HepG2 (cell line): Measurements from ENCODE around the gene CMTM3. TPM values are rescaled to one million over a fixed set of nuclear protein-coding genes. Genes with fewer than 3 reads are reported as not detected.
A peak's percentile ranks its signal among the peaks of the same experiment; 100 is the strongest.

Source experiments
- ATAC-seq: fragments of 200-7000 bp; cut with Tn5 transposase; 3 replicates; pipeline ENCODE4 v1.9.1; 2020; ENCODE audit warnings: mild to moderate bottlenecking, moderate library complexity
- BruUV-seq: library from RNA; stranded (reverse); fragments of 400-500 nt; replicated peaks from 2 replicates; lab custom pipeline; 2021; lab: Mats Ljungman, UMichigan
- CTCF ChIA-PET: fragments of 300-600 bp; formaldehyde crosslinking; extraction: SDS; loops from one replicate; lab custom pipeline; 2021; ENCODE audit warnings: low total read pairs, inconsistent platforms, low intra/inter-chr PET ratio; lab: Yijun Ruan, JAX
- POLR2A ChIA-PET: fragments of 350-600 bp; sonication (Branson Sonifier 250); formaldehyde crosslinking; loops from one replicate; lab custom pipeline; 2020; ENCODE audit warnings: antibody characterized with exemption, inconsistent platforms; lab: Yijun Ruan, JAX
- DNase-seq: peaks from one replicate; pipeline ENCODE4 v3.0.0-alpha.2; 2015; ENCODE audit warnings: low spot score
- FAIRE-seq: peaks from 3 replicates; lab custom pipeline; 2011; peaks lifted over from hg19 to GRCh38; lab: Jason Lieb, UNC
- H2AFZ ChIP-seq: one replicate; pipeline ENCODE4 v1.6.1; 2011; ENCODE audit warnings: low read length, inconsistent platforms
- H3K27ac ChIP-seq: fragments of 300-600 bp; 3 replicates; pipeline ENCODE4 v1.8.0; 2011; ENCODE audit warnings: mixed run types, mild to moderate bottlenecking, mixed read lengths, low read length, inconsistent platforms; ENCODE audit not compliant: insufficient read depth; ENCODE audit errors: extremely low read length
- H3K27me3 ChIP-seq, 2 experiments: fragments of 200-600 bp in 1 of 2; 2 replicates in 1 of 2; 3 replicates in 1 of 2; pipeline versions ENCODE4 v1.6.0 to v1.8.0; 2011; ENCODE audit warnings: low read length in 2 of 2, mild to moderate bottlenecking in 2 of 2, moderate library complexity in 2 of 2, inconsistent platforms in 1 of 2; ENCODE audit not compliant: insufficient read depth in 2 of 2, control insufficient read depth in 1 of 2
- H3K36me3 ChIP-seq, 2 experiments: fragments of 200-600 bp in 1 of 2; replicated peaks in 1 of 2; 2 replicates in 1 of 2; 3 replicates in 1 of 2; pipeline versions ENCODE4 v1.5.1 to v1.8.0; 2011; ENCODE audit warnings: low read length in 2 of 2, inconsistent platforms in 1 of 2; ENCODE audit not compliant: insufficient read depth in 2 of 2, control insufficient read depth in 1 of 2
- H3K4me1 ChIP-seq: 2 replicates; pipeline ENCODE4 v1.5.1; 2012; ENCODE audit warnings: low read length, inconsistent platforms; ENCODE audit not compliant: insufficient read depth
- H3K4me2 ChIP-seq: 2 replicates; pipeline ENCODE4 v1.6.0; 2011; ENCODE audit warnings: low read depth, low read length, inconsistent platforms
- H3K4me3 ChIP-seq, 3 experiments: fragments of 200-600 bp in 1 of 3; sonication (generic), shearing (Covaris generic) in 1 of 3; replicated peaks in 1 of 3; 2 replicates each; pipeline ENCODE4 v1.5.1; 2011 to 2016; ENCODE audit warnings: low read length in 3 of 3, inconsistent platforms in 2 of 3, low read depth in 2 of 3, mild to moderate bottlenecking in 2 of 3, control low read depth in 1 of 3, mixed read lengths in 1 of 3; ENCODE audit not compliant: insufficient read depth in 1 of 3
- H3K79me2 ChIP-seq: one replicate; pipeline ENCODE4 v1.6.1; 2011; ENCODE audit warnings: low read length, inconsistent platforms; ENCODE audit not compliant: insufficient read depth
- H3K9ac ChIP-seq: 2 replicates; pipeline ENCODE4 v1.6.0; 2011; ENCODE audit warnings: mild to moderate bottlenecking, low read depth, low read length, inconsistent platforms; ENCODE audit not compliant: insufficient read depth
- H3K9me3 ChIP-seq: 2 replicates; pipeline ENCODE4 v1.5.1; 2012; ENCODE audit warnings: mild to moderate bottlenecking, low read length
- H4K20me1 ChIP-seq: 2 replicates; pipeline ENCODE4 v1.6.0; 2011; ENCODE audit warnings: inconsistent platforms, mild to moderate bottlenecking, low read length, moderate library complexity; ENCODE audit not compliant: insufficient read depth
- GLMP ChIP-seq: sonication (generic); formaldehyde crosslinking; IDR thresholded peaks from 2 replicates; pipeline ENCODE4 v1.9.0; 2021; ENCODE audit warnings: missing genetic modification reagents, mild to moderate bottlenecking, borderline replicate concordance
- HDAC2 ChIP-seq: sonication (generic); formaldehyde crosslinking; IDR thresholded peaks from 2 replicates; pipeline ENCODE4 v1.4.0; 2020; ENCODE audit warnings: missing genetic modification reagents
- MAF1 ChIP-seq: sonication (generic); formaldehyde crosslinking; IDR thresholded peaks from 2 replicates; pipeline ENCODE4 v1.5.0; 2020; ENCODE audit warnings: missing genetic modification reagents, borderline replicate concordance
- MAX ChIP-seq: IDR thresholded peaks from 2 replicates; pipeline ENCODE4 v1.6.1; 2012; ENCODE audit warnings: inconsistent platforms
- NPAS2 ChIP-seq: sonication (generic); formaldehyde crosslinking; IDR thresholded peaks from 2 replicates; pipeline ENCODE4 v1.8.0; 2022; ENCODE audit warnings: mild to moderate bottlenecking, missing genetic modification reagents, borderline replicate concordance
- RFX1 ChIP-seq: fragments of 450-650 bp; IDR thresholded peaks from 2 replicates; pipeline ENCODE4 v1.6.1; 2017
- TEAD3 ChIP-seq: optimal IDR thresholded peaks from 2 replicates; pipeline ENCODE3; 2016; ENCODE audit warnings: borderline replicate concordance
- ZFP1 ChIP-seq: IDR thresholded peaks from 2 replicates; pipeline ENCODE4 v1.6.1; 2016
- ZNF687 ChIP-seq: sonication (generic); formaldehyde crosslinking; IDR thresholded peaks from 2 replicates; pipeline ENCODE4 v1.5.1; 2020; ENCODE audit warnings: mild to moderate bottlenecking, missing genetic modification reagents, moderate library complexity
- ZNF724P ChIP-seq: sonication (generic); formaldehyde crosslinking; IDR thresholded peaks from 2 replicates; pipeline ENCODE4 v1.8.0; 2022; ENCODE audit warnings: missing genetic modification reagents, borderline replicate concordance
- ZNF784 ChIP-seq: sonication (generic); formaldehyde crosslinking; IDR thresholded peaks from 2 replicates; pipeline ENCODE4 v1.5.1; 2020; ENCODE audit warnings: missing genetic modification reagents, mild to moderate bottlenecking, borderline replicate concordance
- ZSCAN30 ChIP-seq: sonication (generic); formaldehyde crosslinking; IDR thresholded peaks from 2 replicates; pipeline ENCODE4 v1.5.0; 2020; ENCODE audit warnings: mild to moderate bottlenecking, missing genetic modification reagents
- WGBS: methylation state at CpG from one replicate; pipeline ENCODE4 v1.1.6; 2017; ENCODE audit warnings: low lambda C conversion rate; 5-methylcytosine and 5-hydroxymethylcytosine counted together
- in situ Hi-C: cut with HindIII; loops from 2 replicates; pipeline ENCODE4 v1.10.0; 2017; ENCODE audit warnings: low pct_unique_long_range_greater_than_20kb; ENCODE audit not compliant: extremely low pct_ligation_motif_present
- intact Hi-C: fragments of 100-400 bp; cut with micrococcal nuclease; formaldehyde crosslinking; loops from one replicate; pipeline ENCODE4 v1.10.0; 2022; ENCODE audit not compliant: unreplicated experiment
- polyA plus RNA-seq, 8 experiments: library from polyadenylated mRNA; depleted of rRNA in 3 of 8; stranded (reverse) in 7 of 8; unstranded in 1 of 8; fragments of >200 nt; fragmentation: Illumina TruSeq in 4 of 8; extraction: Trizol in 4 of 8; gene quantifications; 2 replicates each; pipeline versions ENCODE4 v1.2.1 to v1.2.3, GENCODE V29; 2011 to 2016; ENCODE audit warnings: low read depth in 4 of 8, missing spikeins in 1 of 8, mixed read lengths in 1 of 8; ENCODE audit not compliant: insufficient read depth in 1 of 8
- total RNA-seq, 5 experiments: library from RNA; depleted of rRNA; stranded (reverse); fragments of >200 nt; fragmentation: Illumina TruSeq; extraction: Trizol; gene quantifications; 2 replicates each; pipeline ENCODE4 v1.2.3, GENCODE V29; 2016; ENCODE audit warnings: low read depth in 1 of 5

Gene CMTM3
- total and polyA plus RNA-seq, 2 of the 13 experiments (the other 11 are each of a cell fraction or from before 2014, with no cell fraction given): 29.2 to 48.7 TPM

GRCh38 chr16:66600477-66600876, 4.0 kb upstream of the CMTM3 start:
- peaks cover under 1% of the 10 kb centered on the region for H3K79me2 ChIP-seq
- ChIA-PET CTCF (no interaction called here), POLR2A (no interaction called here)
- in situ Hi-C loops: no loop called here
- H3K9me3 ChIP-seq: no peaks in the 10 kb centered on the region
- no peak for DNase-seq
- H4K20me1 ChIP-seq: no peaks in the 10 kb centered on the region
- H2AFZ ChIP-seq: no peak overlapping the region
- TF ChIP-seq ZFP1 (CRISPR knock-in tag) (no peak), NPAS2 (no peak), HDAC2 (CRISPR knock-in tag) (no peak), GLMP (CRISPR knock-in tag) (no peak), ZNF784 (CRISPR knock-in tag) (no peak)
- TF ChIP-seq, all 625 proteins: peak for 0
- no peak overlapping the region for H3K4me3 ChIP-seq
- H3K9ac ChIP-seq: no peak overlapping the region
- intact Hi-C loops: no loop called here
- no TSS peak for BruUV-seq
- no peaks in the 10 kb centered on the region for H3K36me3 ChIP-seq
- WGBS: 86% methylated on average over 1 of the region's 1 CpG
- peaks cover 23% of the 10 kb centered on the region for H3K4me1 ChIP-seq
- H3K4me2 ChIP-seq: no peak overlapping the region
- no peak overlapping the region for H3K27ac ChIP-seq
- FAIRE-seq (no peak), ATAC-seq (no peak)
- H3K27me3 ChIP-seq: no peaks in the 10 kb centered on the region

GRCh38 chr16:66601471-66601870, 3.0 kb upstream of the CMTM3 start:
- in situ Hi-C loops: no loop called here
- Histone ChIP-seq H3K36me3 (no peaks in the 10 kb centered on the region), H3K9ac (no peak overlapping the region), H3K79me2 (peaks cover 9% of the 10 kb centered on the region), H3K27ac (no peak overlapping the region), H3K9me3 (no peaks in the 10 kb centered on the region), H2AFZ (no peak overlapping the region), H3K4me2 (peak overlapping the region; percentile 3), H3K4me3 (peak overlapping the region in 1 of 3 experiments; percentile 6; a peak in 1 of 6 replicates), H3K4me1 (peaks cover 33% of the 10 kb centered on the region), H4K20me1 (peaks cover 3% of the 10 kb centered on the region; the same call in 1 of the 2 replicates), H3K27me3 (no peaks in the 10 kb centered on the region)
- DNase-seq (no peak), FAIRE-seq (no peak), ATAC-seq (no peak)
- ChIA-PET CTCF (no interaction called here), POLR2A (no interaction called here)
- intact Hi-C loops: no loop called here
- no TSS peak for BruUV-seq
- 0% methylated on average over 1 of the region's 5 CpGs for WGBS
- TF ChIP-seq RFX1: no peak
- no peak for TF ChIP-seq MAF1 (CRISPR knock-in tag)
- TF ChIP-seq ZNF724P (CRISPR knock-in tag): no peak
- TF ChIP-seq MAX: 0 out of 2 replicates have a peak, but pooled peaks have one; percentile 28
- no peak for TF ChIP-seq ZSCAN30 (CRISPR knock-in tag)
- peak; percentile 74 for TF ChIP-seq ZNF687 (CRISPR knock-in tag)
- TF ChIP-seq TEAD3: no peak
